Measurements from ENCODE around the gene ATP5PO. TPM values are rescaled to one million over a fixed set of nuclear protein-coding genes. Genes with fewer than 3 reads are reported as not detected.

Gene ATP5PO, protein sequence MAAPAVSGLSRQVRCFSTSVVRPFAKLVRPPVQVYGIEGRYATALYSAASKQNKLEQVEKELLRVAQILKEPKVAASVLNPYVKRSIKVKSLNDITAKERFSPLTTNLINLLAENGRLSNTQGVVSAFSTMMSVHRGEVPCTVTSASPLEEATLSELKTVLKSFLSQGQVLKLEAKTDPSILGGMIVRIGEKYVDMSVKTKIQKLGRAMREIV
- total RNA-seq (2022; extraction: Qiagen RNA extraction): 141 to 156 TPM (median 147 TPM) in 5 replicates

DNA sequence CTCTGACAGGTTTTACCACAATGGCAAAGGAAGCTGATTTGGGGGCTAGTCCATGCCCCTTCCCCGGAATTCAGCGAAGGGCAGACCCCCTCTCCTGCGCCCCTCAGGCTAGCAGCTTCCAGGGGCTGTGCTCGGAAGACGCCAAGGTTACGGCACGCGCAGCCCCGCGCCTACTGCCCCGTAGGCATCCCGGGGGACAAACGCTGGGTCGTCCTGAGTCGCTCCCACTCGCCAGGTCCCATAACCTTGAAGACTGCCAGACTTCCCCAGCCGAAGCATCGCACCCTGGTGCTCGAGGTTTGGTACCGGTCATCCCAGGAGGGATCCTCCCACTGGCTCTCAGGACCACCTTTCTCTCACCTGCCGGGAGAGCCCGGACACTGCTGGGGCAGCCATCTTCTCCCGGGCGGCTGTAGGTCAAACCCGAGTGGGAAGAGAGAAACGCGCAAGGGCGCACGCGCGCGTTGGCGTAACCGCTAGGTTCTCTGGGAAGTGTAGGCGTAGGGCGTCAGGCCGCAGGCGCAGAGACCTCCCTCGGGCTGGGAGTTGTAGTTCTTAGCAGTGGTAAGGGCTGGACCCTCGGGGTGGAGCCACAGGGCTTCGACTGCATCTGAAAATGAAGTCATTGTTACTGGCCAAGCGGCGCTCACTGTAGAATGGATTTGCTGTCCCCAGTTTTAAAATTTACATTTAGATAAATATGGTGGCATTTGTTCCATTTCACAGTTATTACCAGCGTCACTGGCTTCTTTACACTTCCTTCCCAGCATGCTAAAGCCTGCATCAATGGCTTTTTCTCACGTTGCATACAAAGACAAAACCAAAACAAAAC, at the start of gene ATP5PO:
Gene ATP5PO (minus strand): TSS at position 437 of the 832 bp plus-strand sequence. CDS start 41 bp downstream, at position 396.

Other genes starting within 250 kb of the ATP5PO start
- gene MRPS6, start 157.8 kb upstream of the ATP5PO start, total RNA-seq (2022; extraction: Qiagen RNA extraction): 43.7 to 49.6 TPM (median 45.2 TPM) in 5 replicates
- 2.8 to 3.9 TPM (median 3.8 TPM) in 5 replicates for gene SLC5A3, start 157.8 kb upstream of the ATP5PO start, total RNA-seq (2022; extraction: Qiagen RNA extraction)

All from A549 treated with CORT108297 at 1 μM for 4 hours (cell line).